NOMO-1 treated with DMSO at 0.1 percent for 48 hours (cell line): ENCODE measurements around the gene TECR.

Experiments
- DNase-seq: peaks from one replicate; lab custom pipeline; 2025; ENCODE audit not compliant: unreplicated experiment; lab: John Stamatoyannopoulos, UW

The TECR gene

GRCh38 chr19:14507704-14508542, 21.5 kb upstream of the TECR start:
- peak; percentile 79 for DNase-seq

GRCh38 chr19:14510311-14511228, 18.8 kb upstream of the TECR start:
- DNase-seq = peak; percentile 68

DNA sequence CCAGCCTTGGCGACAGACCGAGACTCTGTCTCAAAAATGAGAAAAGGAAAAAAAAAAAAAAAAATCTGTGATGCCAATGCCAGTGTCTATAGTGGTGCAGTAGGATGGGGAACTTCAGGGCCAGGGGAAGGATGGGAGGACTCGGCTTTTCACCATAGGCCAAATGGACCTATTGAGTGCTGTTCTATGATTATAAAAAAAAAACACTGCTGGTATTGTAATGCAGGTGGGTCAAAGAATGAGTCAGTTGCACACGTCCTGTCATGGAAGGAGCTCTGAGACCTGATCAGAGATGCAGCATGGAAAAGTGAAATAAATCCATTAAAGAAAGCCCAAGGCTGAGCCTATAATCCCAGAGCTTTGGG, 18.2 kb upstream of the TECR start:
- no peak for DNase-seq

- DNase-seq = no peak
These were observed 16.9 kb upstream of the TECR start for GRCh38 chr19:14512406-14512961.

DNA sequence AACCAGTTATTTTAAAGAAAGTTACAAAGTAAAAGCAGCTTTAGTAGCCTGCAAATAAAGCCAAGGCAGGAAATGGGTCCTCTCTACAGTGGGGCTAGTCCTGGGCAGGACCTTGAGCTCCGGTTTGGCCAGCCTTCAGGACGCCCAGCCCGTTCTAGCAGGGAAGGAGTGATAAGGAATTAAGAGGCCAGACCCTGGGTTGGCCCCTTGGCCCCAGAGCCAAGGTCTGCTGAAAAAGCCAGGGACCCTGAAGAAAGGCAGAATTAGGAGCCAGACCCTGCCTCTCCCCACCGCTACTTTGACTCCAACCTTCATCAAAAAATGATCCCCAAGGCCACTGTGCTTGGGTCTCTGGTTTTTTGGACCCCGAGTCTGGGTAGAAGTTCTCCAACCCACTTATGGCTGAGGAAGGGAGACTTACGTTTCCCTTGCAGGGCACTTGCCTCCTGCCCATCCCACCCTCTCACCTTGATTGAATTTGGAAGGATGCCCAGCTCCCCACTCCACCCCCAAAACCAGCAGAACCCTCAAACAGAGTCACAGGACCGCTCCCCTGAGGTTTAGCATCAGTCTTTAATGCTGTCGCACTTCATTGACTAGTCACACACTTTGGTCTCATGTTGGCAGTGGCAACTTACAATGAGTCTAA, 15.1 kb upstream of the TECR start:
- no peak for DNase-seq

DNA sequence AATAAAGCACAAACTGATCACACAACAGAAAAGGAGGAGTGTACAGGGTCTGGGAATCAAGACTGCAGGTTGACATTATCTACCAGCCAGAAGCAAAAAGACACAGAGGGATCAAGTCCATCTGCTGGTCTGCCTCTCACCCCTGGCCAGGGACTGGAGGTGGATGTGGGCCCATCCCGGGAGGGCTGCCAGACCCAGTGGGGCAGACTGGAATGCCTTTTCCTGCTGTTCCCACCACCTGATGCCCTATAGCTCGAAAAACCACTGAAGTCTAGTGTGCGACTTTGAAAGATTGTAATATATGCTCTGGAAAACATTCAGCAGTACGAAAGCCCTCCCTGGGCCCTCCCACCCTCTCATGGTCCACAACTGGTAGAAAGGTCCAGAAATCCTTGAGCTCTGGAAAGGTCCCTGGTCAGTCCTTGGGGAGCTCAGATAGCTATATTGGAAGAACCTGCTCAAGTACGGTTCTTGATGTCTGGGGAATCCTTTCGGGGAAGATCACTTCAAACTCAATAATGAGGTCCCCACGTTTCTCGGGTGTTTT, 13.8 kb upstream of the TECR start:
- DNase-seq = no peak

DNA sequence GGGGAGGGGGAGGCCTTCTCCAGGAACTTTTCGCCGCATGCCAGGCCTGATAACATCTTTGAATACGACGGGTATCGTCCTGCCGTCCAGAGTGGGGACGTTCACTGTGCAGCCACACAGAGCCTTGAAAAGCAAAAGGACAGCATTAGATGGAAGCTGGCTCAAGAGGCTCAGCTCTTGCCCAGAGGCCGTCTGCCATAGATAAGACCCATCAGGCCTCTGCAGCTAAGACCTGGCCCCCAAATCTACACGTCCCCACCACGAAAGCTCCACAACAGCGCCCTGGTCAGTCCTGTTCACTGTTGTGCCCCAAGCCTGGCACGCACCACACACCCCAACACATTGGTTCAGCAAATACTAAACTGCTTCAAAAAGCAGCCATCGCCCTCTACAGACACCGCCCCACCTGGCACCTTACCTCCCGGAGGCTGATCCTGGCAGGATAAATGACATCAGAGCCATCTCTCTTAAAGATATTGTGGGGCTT, 13.3 kb upstream of the TECR start:
- DNase-seq = no peak

GRCh38 chr19:14516746-14517438, 12.5 kb upstream of the TECR start:
- DNase-seq = no peak

- DNase-seq = no peak
These were observed 12.0 kb upstream of the TECR start for GRCh38 chr19:14517446-14517839.

DNA sequence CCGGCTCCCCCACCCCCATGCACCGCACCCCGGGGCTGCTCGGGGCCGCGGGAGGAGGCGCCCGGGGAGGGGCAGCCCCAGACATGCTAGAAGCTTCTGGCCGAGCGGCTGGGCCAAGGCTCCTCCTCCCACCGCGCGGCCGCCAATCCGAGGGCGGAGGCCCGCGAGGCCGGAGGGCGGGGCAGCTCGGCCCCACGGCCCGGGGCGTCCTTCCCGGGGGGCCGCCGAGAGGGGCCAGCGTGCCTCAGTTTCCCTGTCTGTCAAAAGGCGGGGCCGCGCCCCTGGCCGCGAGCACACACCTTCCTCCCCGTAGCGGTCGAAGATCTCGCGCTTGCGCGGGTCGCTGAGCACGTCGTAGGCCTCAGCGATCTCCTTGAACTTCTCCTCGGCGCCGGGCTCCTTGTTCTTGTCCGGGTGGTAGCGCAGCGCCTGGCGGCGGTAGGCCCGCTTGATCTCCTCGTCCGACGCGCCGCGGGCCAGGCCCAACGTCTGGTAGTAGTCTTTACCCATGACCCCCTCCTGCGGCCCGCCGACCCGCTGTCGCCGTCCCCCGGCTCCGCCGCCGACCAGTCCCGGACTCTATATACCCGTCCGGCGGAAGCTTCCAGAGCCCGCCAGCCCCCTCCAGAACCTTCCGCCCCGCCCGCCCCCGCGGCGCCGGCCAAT, 11.4 kb upstream of the TECR start, which contains the start of gene DNAJB1:
Gene DNAJB1 (minus strand): TSS at position 558 of the 666 bp plus-strand sequence. CDS start 48 bp downstream, at position 510.
- peak; percentile 75 for DNase-seq

DNA sequence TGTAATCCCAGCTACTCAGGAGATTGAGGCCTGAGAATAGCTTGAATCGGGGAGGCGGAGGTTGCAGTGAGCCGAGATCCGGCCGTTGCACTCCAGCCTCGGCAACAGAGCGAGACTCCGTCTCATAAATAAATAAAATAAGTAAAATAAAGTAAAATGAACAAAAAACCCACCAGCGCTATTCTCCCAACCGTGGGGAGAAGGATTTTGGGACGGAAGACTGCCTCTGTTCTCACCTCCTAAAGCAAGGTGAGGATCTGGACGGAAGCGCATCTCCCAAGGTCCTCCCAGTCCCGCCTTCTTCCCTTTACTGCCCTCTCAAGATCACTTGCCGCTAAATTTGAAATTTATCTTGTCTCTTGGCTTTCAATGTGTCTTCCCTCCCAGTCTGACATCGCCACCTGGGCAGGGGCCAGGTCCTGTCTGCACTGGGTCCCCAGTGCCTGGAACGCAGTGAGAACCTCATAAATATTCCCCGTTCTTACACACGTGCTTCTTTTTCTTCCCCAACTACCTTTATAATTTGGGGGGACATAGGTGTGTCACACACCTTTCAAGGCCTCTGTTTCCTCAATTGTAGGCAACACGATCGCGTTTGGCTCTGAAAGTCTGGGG, 10.0 kb upstream of the TECR start:
- no peak for DNase-seq

DNA sequence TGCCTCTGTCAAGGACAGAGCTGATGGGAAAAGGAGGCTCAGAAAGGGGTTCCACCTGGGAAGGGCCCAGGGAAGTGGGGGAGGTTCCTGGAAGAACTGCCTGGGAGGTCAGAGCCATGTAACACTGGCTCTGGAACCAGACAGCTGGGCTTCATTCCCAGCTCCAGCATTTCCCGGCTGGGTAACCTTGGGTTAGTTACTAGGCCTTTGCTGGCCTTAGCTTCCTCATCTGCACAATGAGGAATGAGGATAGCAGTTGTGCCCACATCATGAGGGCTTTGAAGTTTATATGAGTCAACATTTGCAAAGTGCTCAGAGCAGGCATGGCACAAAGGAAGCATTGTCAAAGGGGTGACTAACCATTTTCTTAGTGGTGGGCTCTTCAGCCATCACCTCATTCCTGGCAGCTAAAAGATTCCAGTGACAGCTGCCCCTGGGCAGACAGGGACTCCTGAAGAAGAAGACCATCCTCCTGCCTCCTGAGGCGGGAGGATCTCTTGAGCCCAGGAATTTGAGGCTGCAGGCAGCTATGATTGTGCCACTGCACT, 9.5 kb upstream of the TECR start:
- DNase-seq = no peak

- DNase-seq = no peak
These were observed 8.9 kb upstream of the TECR start for GRCh38 chr19:14520543-14520942.

- DNase-seq = no peak
These were observed 3.7 kb upstream of the TECR start for GRCh38 chr19:14525729-14526128.

GRCh38 chr19:14526423-14526822, 3.0 kb upstream of the TECR start:
- DNase-seq = no peak

DNA sequence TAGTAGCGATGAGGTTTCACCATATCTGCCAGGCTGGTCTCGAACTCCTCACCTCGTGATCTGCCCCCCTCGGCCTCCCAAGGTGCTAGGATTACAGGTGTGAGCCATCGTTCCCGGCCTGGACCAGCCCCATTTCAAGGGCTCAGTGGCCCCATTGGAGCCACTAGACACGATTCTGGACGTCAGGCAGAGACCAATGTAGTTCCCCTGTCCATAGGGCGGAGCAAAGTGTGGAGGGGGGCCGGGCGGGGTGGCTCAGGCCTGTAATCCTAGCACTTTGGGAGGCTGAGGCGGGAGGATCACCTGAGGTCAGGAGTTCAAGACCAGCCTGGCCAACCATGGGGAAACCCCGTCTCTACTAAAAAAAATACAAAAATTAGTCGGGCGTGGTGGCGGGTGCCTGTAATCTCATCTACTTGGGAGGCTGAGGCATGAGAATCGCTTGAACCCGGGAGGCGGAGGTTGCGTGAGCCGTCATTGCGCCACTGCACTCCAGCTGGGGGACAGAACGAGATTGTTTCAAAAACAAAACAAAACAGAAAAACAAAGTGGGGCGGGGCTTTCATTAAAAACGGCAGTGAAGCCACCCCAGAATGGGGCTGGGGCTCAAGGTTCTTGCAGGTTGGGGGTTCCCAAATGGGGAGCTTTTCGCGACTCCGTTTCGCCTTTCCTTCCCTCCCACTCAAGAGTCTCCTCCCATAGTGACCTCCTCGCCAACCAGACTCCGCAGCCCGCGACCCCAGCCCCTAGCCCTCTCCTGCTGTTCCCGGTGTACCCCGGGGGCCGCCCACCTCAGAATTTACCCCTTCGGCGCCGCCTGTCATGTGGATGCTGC, 758 bp upstream of the TECR start:
- no peak for DNase-seq

DNA sequence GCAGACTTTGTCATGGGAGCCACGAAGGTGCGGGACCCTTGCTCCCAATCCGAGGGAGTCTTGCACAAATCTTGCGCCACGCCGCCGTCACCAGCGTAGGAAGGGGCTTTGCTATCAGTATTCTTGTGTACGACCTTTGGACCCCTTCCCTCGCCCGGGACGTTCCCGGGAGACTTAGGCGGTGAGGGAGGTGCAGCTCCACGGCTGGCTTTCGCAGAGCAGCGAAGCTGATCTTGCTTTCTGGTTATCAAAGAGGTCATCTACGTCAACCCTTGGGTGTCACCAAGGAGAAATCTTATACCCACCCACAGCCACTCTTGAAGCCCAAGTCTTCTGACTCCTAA, 583 bp downstream of the TECR start:
- peak; percentile 44 for DNase-seq

DNA sequence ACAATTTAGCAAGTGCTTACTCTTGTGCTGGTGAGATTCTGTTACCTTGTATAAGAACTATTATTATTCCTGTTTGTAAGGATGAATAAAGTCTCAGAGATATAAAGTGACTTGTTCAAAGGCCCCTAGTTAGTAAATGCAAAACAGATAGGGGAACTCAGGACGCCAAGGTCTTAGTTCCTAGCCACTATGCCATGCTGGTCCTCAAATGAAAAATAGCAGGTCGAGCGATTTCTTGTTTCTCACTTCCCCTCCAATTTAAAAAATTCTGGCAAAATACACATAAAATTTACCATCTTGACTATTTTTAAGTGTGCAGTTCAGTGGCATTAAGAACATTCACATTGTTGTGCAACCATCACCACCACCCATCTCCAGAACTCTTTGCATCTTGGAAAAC, 1.1 kb downstream of the TECR start:
- peak; percentile 40 for DNase-seq
